ENCODE data around the gene FBXO48. TPM values are rescaled to one million over a fixed set of nuclear protein-coding genes. Genes with fewer than 3 reads are reported as not detected.

The FBXO48 gene
- polyA plus RNA-seq, 1 donor (not counting 4 experiments of a cell fraction or from before 2014, with no cell fraction given), result 1.9 TPM

- dilution Hi-C loops (cut with MboI; ENCODE audit: extremely low pct_ligation_motif_present, low sequenced_read_pairs), result no loop called here
- Histone ChIP-seq H3K9ac (ENCODE audit: control insufficient read depth, extremely low read depth, insufficient read depth, low read length) (no peak overlapping the region), H2AFZ (ENCODE audit: control insufficient read depth, low read length) (no peak overlapping the region), H4K20me1 (ENCODE audit: control insufficient read depth, extremely low read depth, insufficient read depth, low read length) (no peaks in the 10 kb centered on the region), H3K27ac (ENCODE audit: control insufficient read depth, insufficient read depth, low read length) (no peak overlapping the region), H3K9me1 (ENCODE audit: control insufficient read depth, extremely low read depth, insufficient read depth, low read length) (peaks cover 3% of the 10 kb centered on the region), H3K9me3 (ENCODE audit: control insufficient read depth, low read depth, low read length) (no peaks in the 10 kb centered on the region), H3K4me2 (ENCODE audit: control insufficient read depth, extremely low read depth, insufficient read depth, low read depth, low read length) (no peak overlapping the region), H3K36me3 (ENCODE audit: control insufficient read depth in 2 of 2, extremely low read depth in 1 of 2, insufficient read depth in 2 of 2, low read length in 2 of 2) (no peaks in the 10 kb centered on the region), H3K27me3 (ENCODE audit: control insufficient read depth, extremely low read depth, insufficient read depth, low read length) (no peaks in the 10 kb centered on the region), H3K4me1 (ENCODE audit: control insufficient read depth, extremely low read depth, insufficient read depth, low read length) (peaks cover 15% of the 10 kb centered on the region), H3K4me3 (ENCODE audit: control insufficient read depth in 2 of 3, extremely low read depth in 1 of 3, insufficient read depth in 2 of 3, low read depth in 1 of 3, low read length in 3 of 3) (no peak overlapping the region), H3K79me2 (ENCODE audit: control insufficient read depth, insufficient read depth, low read length) (peaks cover 10% of the 10 kb centered on the region)
- TF ChIP-seq CTCF (optimal IDR thresholded peaks at IDR 0.05 in 1 of 3, IDR thresholded peaks at IDR 0.05 in 1 of 3, conservative IDR thresholded peaks at IDR 0.05 in 1 of 3; ENCODE audit: extremely low read depth in 1 of 3, insufficient read depth in 2 of 3, low read length in 3 of 3) (no peak), EZH2 (IDR thresholded peaks at IDR 0.05; ENCODE audit: low read length) (no peak)
- FAIRE-seq (no peak), DNase-seq (ENCODE audit: low read depth, low spot score) (no peak)
Observed at GRCh38 chr2:68471385-68471784, 4.3 kb upstream of the FBXO48 start.

GRCh38 chr2:68469935-68470334, 2.8 kb upstream of the FBXO48 start:
- dilution Hi-C loops (cut with MboI; ENCODE audit: extremely low pct_ligation_motif_present, low sequenced_read_pairs), result no loop called here
- no peak overlapping the region for H3K9ac ChIP-seq (ENCODE audit: control insufficient read depth, extremely low read depth, insufficient read depth, low read length)
- no peak for DNase-seq (ENCODE audit: low read depth, low spot score)
- no peak overlapping the region for H3K27ac ChIP-seq (ENCODE audit: control insufficient read depth, insufficient read depth, low read length)
- peaks cover 3% of the 10 kb centered on the region for H3K9me1 ChIP-seq (ENCODE audit: control insufficient read depth, extremely low read depth, insufficient read depth, low read length)
- no peaks in the 10 kb centered on the region for H3K9me3 ChIP-seq (ENCODE audit: control insufficient read depth, low read depth, low read length)
- H3K4me2 ChIP-seq (ENCODE audit: control insufficient read depth, extremely low read depth, insufficient read depth, low read depth, low read length), result no peak overlapping the region
- peaks cover 28% of the 10 kb centered on the region for H3K4me1 ChIP-seq (ENCODE audit: control insufficient read depth, extremely low read depth, insufficient read depth, low read length)
- no peak for FAIRE-seq
- TF ChIP-seq CTCF (optimal IDR thresholded peaks at IDR 0.05 in 1 of 3, IDR thresholded peaks at IDR 0.05 in 1 of 3, conservative IDR thresholded peaks at IDR 0.05 in 1 of 3; ENCODE audit: extremely low read depth in 1 of 3, insufficient read depth in 2 of 3, low read length in 3 of 3) (no peak), EZH2 (IDR thresholded peaks at IDR 0.05; ENCODE audit: low read length) (no peak)
- H3K4me3 ChIP-seq (ENCODE audit: control insufficient read depth in 2 of 3, extremely low read depth in 1 of 3, insufficient read depth in 2 of 3, low read depth in 1 of 3, low read length in 3 of 3), result no peak overlapping the region
- no peaks in the 10 kb centered on the region for H4K20me1 ChIP-seq (ENCODE audit: control insufficient read depth, extremely low read depth, insufficient read depth, low read length)
- H2AFZ ChIP-seq (ENCODE audit: control insufficient read depth, low read length), result no peak overlapping the region
- no peaks in the 10 kb centered on the region for H3K27me3 ChIP-seq (ENCODE audit: control insufficient read depth, extremely low read depth, insufficient read depth, low read length)
- no peaks in the 10 kb centered on the region for H3K36me3 ChIP-seq (ENCODE audit: control insufficient read depth in 2 of 2, extremely low read depth in 1 of 2, insufficient read depth in 2 of 2, low read length in 2 of 2)
- H3K79me2 ChIP-seq (ENCODE audit: control insufficient read depth, insufficient read depth, low read length), result peaks cover 10% of the 10 kb centered on the region
